Measurements from ENCODE around the gene PRDX5. TPM values are rescaled to one million over a fixed set of nuclear protein-coding genes. Genes with fewer than 3 reads are reported as not detected.

PRDX5 gene
- total RNA-seq, 1 experiment from 2014 or later: 232 TPM

- peaks cover 45% of the 10 kb centered on the region for H3K4me1 ChIP-seq (replicated peaks)
- peaks cover 10% of the 10 kb centered on the region for H3K27me3 ChIP-seq (replicated peaks)
- peak; percentile 75 to 89 for DNase-seq (ENCODE audit: low read depth in 1 of 2, low spot score in 2 of 2)
- peak overlapping the region; percentile 93 for H3K4me3 ChIP-seq
- H3K9me3 ChIP-seq (replicated peaks): no peaks in the 10 kb centered on the region
- H3K27ac ChIP-seq: peak overlapping the region; percentile 83
- peaks cover 37% of the 10 kb centered on the region for H3K36me3 ChIP-seq
These were observed 40.1 kb downstream of the PRDX5 start for GRCh38 chr11:64357904-64358535.

- DNase-seq (ENCODE audit: low read depth in 1 of 2, low spot score in 2 of 2): peak; percentile 53 to 77
- Histone ChIP-seq H3K4me3 (peak overlapping the region; percentile 93), H3K27ac (peak overlapping the region; percentile 83), H3K4me1 (replicated peaks) (peaks cover 45% of the 10 kb centered on the region), H3K9me3 (replicated peaks) (no peaks in the 10 kb centered on the region), H3K27me3 (replicated peaks) (peaks cover 5% of the 10 kb centered on the region), H3K36me3 (peaks cover 42% of the 10 kb centered on the region)
These were observed 40.6 kb downstream of the PRDX5 start for GRCh38 chr11:64358536-64358906.

- Histone ChIP-seq H3K4me1 (replicated peaks) (peaks cover 45% of the 10 kb centered on the region), H3K9me3 (replicated peaks) (no peaks in the 10 kb centered on the region), H3K4me3 (peak within 1 kb of the TSS; percentile 93), H3K27me3 (replicated peaks) (no peaks in the 10 kb centered on the region), H3K36me3 (peaks cover 47% of the 10 kb centered on the region), H3K27ac (peak within 1 kb of the TSS; percentile 83)
- DNase-seq (ENCODE audit: low read depth in 1 of 2, low spot score in 2 of 2): peak; percentile 80 to 81
These were observed 41.2 kb downstream of the PRDX5 start, which contains the start of gene RPS6KA4 for GRCh38 chr11:64358907-64359711. Gene RPS6KA4, plus strand, starts transcription at chr11:64359162. Its CDS starts 74 bp downstream, at chr11:64359236.

- Histone ChIP-seq H3K36me3 (peaks cover 54% of the 10 kb centered on the region), H3K27ac (no peak overlapping the region), H3K4me1 (replicated peaks) (peaks cover 45% of the 10 kb centered on the region), H3K27me3 (replicated peaks) (no peaks in the 10 kb centered on the region), H3K9me3 (replicated peaks) (no peaks in the 10 kb centered on the region), H3K4me3 (peak overlapping the region; percentile 93)
- peak in 1 of 2 experiments; percentile 52 for DNase-seq (ENCODE audit: low read depth in 1 of 2, low spot score in 2 of 2)
These were observed 42.0 kb downstream of the PRDX5 start for GRCh38 chr11:64359712-64360445.

- Histone ChIP-seq H3K4me3 (no peak overlapping the region), H3K36me3 (peaks cover 60% of the 10 kb centered on the region), H3K27me3 (replicated peaks) (no peaks in the 10 kb centered on the region), H3K9me3 (replicated peaks) (no peaks in the 10 kb centered on the region), H3K4me1 (replicated peaks) (peaks cover 40% of the 10 kb centered on the region), H3K27ac (no peak overlapping the region)
- DNase-seq (ENCODE audit: low read depth in 1 of 2, low spot score in 2 of 2): peak in 1 of 2 experiments; percentile 47
These were observed 42.6 kb downstream of the PRDX5 start for GRCh38 chr11:64360448-64360921.

- Histone ChIP-seq H3K27ac (no peak overlapping the region), H3K9me3 (replicated peaks) (no peaks in the 10 kb centered on the region), H3K4me3 (no peak overlapping the region), H3K27me3 (replicated peaks) (no peaks in the 10 kb centered on the region), H3K36me3 (peaks cover 72% of the 10 kb centered on the region), H3K4me1 (replicated peaks) (peaks cover 41% of the 10 kb centered on the region)
- DNase-seq (ENCODE audit: low read depth in 1 of 2, low spot score in 2 of 2): peak in 1 of 2 experiments; percentile 53
These were observed 43.7 kb downstream of the PRDX5 start for GRCh38 chr11:64361659-64362058.

- no peak overlapping the region for H3K27ac ChIP-seq
- peaks cover 34% of the 10 kb centered on the region for H3K4me1 ChIP-seq (replicated peaks)
- H3K9me3 ChIP-seq (replicated peaks): no peaks in the 10 kb centered on the region
- no peak overlapping the region for H3K4me3 ChIP-seq
- H3K27me3 ChIP-seq (replicated peaks): no peaks in the 10 kb centered on the region
- peaks cover 79% of the 10 kb centered on the region for H3K36me3 ChIP-seq
- no peak for DNase-seq (ENCODE audit: low read depth in 1 of 2, low spot score in 2 of 2)
These were observed 44.4 kb downstream of the PRDX5 start for GRCh38 chr11:64362339-64362738.

- H3K4me3 ChIP-seq: no peak overlapping the region
- peaks cover 4% of the 10 kb centered on the region for H3K9me3 ChIP-seq (replicated peaks)
- H3K4me1 ChIP-seq (replicated peaks): peaks cover 13% of the 10 kb centered on the region
- H3K27me3 ChIP-seq (replicated peaks): no peaks in the 10 kb centered on the region
- H3K36me3 ChIP-seq: peaks cover 96% of the 10 kb centered on the region
- DNase-seq (ENCODE audit: low read depth in 1 of 2, low spot score in 2 of 2): no peak
- no peak overlapping the region for H3K27ac ChIP-seq
These were observed 46.5 kb downstream of the PRDX5 start for GRCh38 chr11:64364435-64364834.

- Histone ChIP-seq H3K27me3 (replicated peaks) (no peaks in the 10 kb centered on the region), H3K9me3 (replicated peaks) (peaks cover 6% of the 10 kb centered on the region), H3K4me1 (replicated peaks) (peaks cover 8% of the 10 kb centered on the region), H3K27ac (no peak overlapping the region), H3K4me3 (no peak overlapping the region), H3K36me3 (peaks cover 98% of the 10 kb centered on the region)
- no peak for DNase-seq (ENCODE audit: low read depth in 1 of 2, low spot score in 2 of 2)
These were observed 47.0 kb downstream of the PRDX5 start for GRCh38 chr11:64364911-64365310.

GRCh38 chr11:64366751-64367150 is 48.8 kb downstream of the PRDX5 start:
- no peak overlapping the region for H3K4me3 ChIP-seq
- no peaks in the 10 kb centered on the region for H3K27me3 ChIP-seq (replicated peaks)
- H3K9me3 ChIP-seq (replicated peaks): peaks cover 6% of the 10 kb centered on the region
- peaks cover 90% of the 10 kb centered on the region for H3K36me3 ChIP-seq
- DNase-seq (ENCODE audit: low read depth in 1 of 2, low spot score in 2 of 2): no peak
- H3K4me1 ChIP-seq (replicated peaks): 0 out of 2 replicates have a peak, but pooled peaks cover 4% of the 10 kb centered on the region
- H3K27ac ChIP-seq: no peak overlapping the region

- Histone ChIP-seq H3K4me1 (replicated peaks) (0 out of 2 replicates have a peak, but pooled peaks cover 4% of the 10 kb centered on the region), H3K36me3 (peaks cover 82% of the 10 kb centered on the region), H3K9me3 (replicated peaks) (peaks cover 6% of the 10 kb centered on the region), H3K27me3 (replicated peaks) (no peaks in the 10 kb centered on the region), H3K4me3 (no peak overlapping the region), H3K27ac (no peak overlapping the region)
- no peak for DNase-seq (ENCODE audit: low read depth in 1 of 2, low spot score in 2 of 2)
These were observed 50.2 kb downstream of the PRDX5 start for GRCh38 chr11:64367931-64368672.

- no peak overlapping the region for H3K4me3 ChIP-seq
- no peak overlapping the region for H3K27ac ChIP-seq
- H3K36me3 ChIP-seq: peaks cover 76% of the 10 kb centered on the region
- no peaks in the 10 kb centered on the region for H3K27me3 ChIP-seq (replicated peaks)
- 0 out of 2 replicates have a peak, but pooled peaks cover 4% of the 10 kb centered on the region for H3K4me1 ChIP-seq (replicated peaks)
- peaks cover 6% of the 10 kb centered on the region for H3K9me3 ChIP-seq (replicated peaks)
- peak in 1 of 2 experiments; percentile 58 for DNase-seq (ENCODE audit: low read depth in 1 of 2, low spot score in 2 of 2)
These were observed 50.8 kb downstream of the PRDX5 start for GRCh38 chr11:64368673-64369074.
